Astrocyte (in vitro differentiated cells and primary cell): ENCODE results near the gene CHCHD3. TPM values are rescaled to one million over a fixed set of nuclear protein-coding genes. Genes with fewer than 3 reads are reported as not detected.
A peak's percentile ranks its signal among the peaks of the same experiment; 100 is the strongest.

Experiments used
- DNase-seq: peaks from one replicate; pipeline ENCODE4 v3.0.0-alpha.2; 2010; ENCODE audit warnings: low read depth
- FAIRE-seq: peaks from 2 replicates; lab custom pipeline; 2011; peaks lifted over from hg19 to GRCh38; lab: Jason Lieb, UNC
- H2AFZ ChIP-seq: 2 replicates; pipeline ENCODE4 v1.6.0; 2012; ENCODE audit warnings: low read depth, low read length, inconsistent platforms
- H3K27ac ChIP-seq: 2 replicates; pipeline ENCODE4 v1.5.1; 2011; ENCODE audit warnings: low read depth, low read length, inconsistent platforms
- H3K27me3 ChIP-seq: 2 replicates; pipeline ENCODE4 v1.6.0; 2011; ENCODE audit warnings: low read length, inconsistent platforms; ENCODE audit not compliant: insufficient read depth
- H3K36me3 ChIP-seq: 2 replicates; pipeline ENCODE4 v1.5.1; 2011; ENCODE audit warnings: low read length, inconsistent platforms; ENCODE audit not compliant: insufficient read depth
- H3K4me1 ChIP-seq: 2 replicates; pipeline ENCODE4 v1.5.1; 2011; ENCODE audit warnings: low read length, inconsistent platforms; ENCODE audit not compliant: insufficient read depth
- H3K4me2 ChIP-seq: 2 replicates; pipeline ENCODE4 v1.6.0; 2012; ENCODE audit warnings: low read length, inconsistent platforms
- H3K4me3 ChIP-seq: 2 replicates; pipeline ENCODE4 v1.5.1; 2011; ENCODE audit warnings: low read depth, mild to moderate bottlenecking, low read length, inconsistent platforms; ENCODE audit not compliant: insufficient read depth
- H3K79me2 ChIP-seq: 2 replicates; pipeline ENCODE4 v1.6.0; 2012; ENCODE audit warnings: mild to moderate bottlenecking, low read length, inconsistent platforms; ENCODE audit not compliant: insufficient read depth
- H3K9ac ChIP-seq: 2 replicates; pipeline ENCODE4 v1.6.0; 2012; ENCODE audit warnings: mild to moderate bottlenecking, low read length, inconsistent platforms
- H3K9me3 ChIP-seq: 2 replicates; pipeline ENCODE4 v1.5.1; 2012; ENCODE audit warnings: low read depth, mild to moderate bottlenecking, low read length, inconsistent platforms; ENCODE audit not compliant: insufficient read depth
- H4K20me1 ChIP-seq: 2 replicates; pipeline ENCODE4 v1.6.0; 2012; ENCODE audit warnings: low read length, inconsistent platforms; ENCODE audit not compliant: insufficient read depth
- H3K27ac Mint-ChIP-seq: one replicate; pipeline ENCODE4 v1.8.0; 2021; ENCODE audit warnings: mild to moderate bottlenecking, mixed read lengths; ENCODE audit not compliant: unreplicated experiment
- H3K27me3 Mint-ChIP-seq: one replicate; pipeline ENCODE4 v1.8.0; 2021; ENCODE audit warnings: low read depth, mixed read lengths; ENCODE audit not compliant: unreplicated experiment
- H3K36me3 Mint-ChIP-seq: one replicate; pipeline ENCODE4 v1.8.0; 2021; ENCODE audit warnings: low read depth, mixed read lengths; ENCODE audit not compliant: unreplicated experiment
- H3K4me1 Mint-ChIP-seq: one replicate; pipeline ENCODE4 v1.8.0; 2021; ENCODE audit warnings: low read depth, mixed read lengths; ENCODE audit not compliant: unreplicated experiment
- H3K4me3 Mint-ChIP-seq: one replicate; pipeline ENCODE4 v1.8.0; 2021; ENCODE audit warnings: mild to moderate bottlenecking, moderate library complexity, mixed read lengths; ENCODE audit not compliant: unreplicated experiment
- H3K9me3 Mint-ChIP-seq: one replicate; pipeline ENCODE4 v1.8.0; 2021; ENCODE audit warnings: mild to moderate bottlenecking, mixed read lengths; ENCODE audit not compliant: unreplicated experiment
- CTCF ChIP-seq: IDR thresholded peaks from 2 replicates; pipeline ENCODE4 v1.5.1; 2011; ENCODE audit warnings: low read depth, mild to moderate bottlenecking, inconsistent platforms, low read length, moderate library complexity; ENCODE audit not compliant: insufficient read depth
- EZH2 ChIP-seq: IDR thresholded peaks from 2 replicates; pipeline ENCODE4 v1.6.1; 2012; ENCODE audit warnings: mild to moderate bottlenecking, low read length, inconsistent platforms; ENCODE audit not compliant: insufficient read depth
- total RNA-seq: library from RNA; stranded (reverse); gene quantifications from 2 replicates; pipeline ENCODE4 v1.2.1, GENCODE V29; 2021

Gene CHCHD3
- total RNA-seq, 1 donor from 2014 or later, result 63.1 TPM

GRCh38 chr7:132979524-132979923 lies 102.4 kb downstream of the CHCHD3 start:
- Histone ChIP-seq H3K9ac (no peak overlapping the region), H2AFZ (no peak overlapping the region), H3K27ac (no peak overlapping the region), H3K27me3 (no peaks in the 10 kb centered on the region), H4K20me1 (peaks cover 30% of the 10 kb centered on the region), H3K9me3 (no peaks in the 10 kb centered on the region), H3K4me3 (no peak overlapping the region), H3K4me1 (no peaks in the 10 kb centered on the region), H3K79me2 (peaks cover 9% of the 10 kb centered on the region), H3K4me2 (no peak overlapping the region), H3K36me3 (no peaks in the 10 kb centered on the region)
- no peak overlapping the region for H3K4me3 Mint-ChIP-seq
- H3K27me3 Mint-ChIP-seq, result no peaks in the 10 kb centered on the region
- DNase-seq, result no peak
- peak; percentile 34 for FAIRE-seq
- H3K4me1 Mint-ChIP-seq, result peaks cover 4% of the 10 kb centered on the region
- TF ChIP-seq EZH2, result no peak
- TF ChIP-seq CTCF, result no peak
- no peaks in the 10 kb centered on the region for H3K9me3 Mint-ChIP-seq
- H3K36me3 Mint-ChIP-seq, result peaks cover 6% of the 10 kb centered on the region
- no peak overlapping the region for H3K27ac Mint-ChIP-seq

- no peak overlapping the region for H3K4me3 Mint-ChIP-seq
- FAIRE-seq, result no peak
- peaks cover 4% of the 10 kb centered on the region for H3K4me1 Mint-ChIP-seq
- Histone ChIP-seq H3K79me2 (peaks cover 9% of the 10 kb centered on the region), H3K9ac (no peak overlapping the region), H3K4me2 (no peak overlapping the region), H3K9me3 (no peaks in the 10 kb centered on the region), H2AFZ (no peak overlapping the region), H3K36me3 (peaks cover 9% of the 10 kb centered on the region), H4K20me1 (peaks cover 30% of the 10 kb centered on the region), H3K4me3 (no peak overlapping the region), H3K27me3 (no peaks in the 10 kb centered on the region), H3K4me1 (no peaks in the 10 kb centered on the region), H3K27ac (no peak overlapping the region)
- H3K27ac Mint-ChIP-seq, result no peak overlapping the region
- peaks cover 2% of the 10 kb centered on the region for H3K36me3 Mint-ChIP-seq
- no peaks in the 10 kb centered on the region for H3K27me3 Mint-ChIP-seq
- TF ChIP-seq EZH2, result no peak
- TF ChIP-seq CTCF, result no peak
- H3K9me3 Mint-ChIP-seq, result no peaks in the 10 kb centered on the region
- no peak for DNase-seq
These were observed 104.7 kb downstream of the CHCHD3 start for GRCh38 chr7:132977234-132977633.

- no peak overlapping the region for H3K4me3 ChIP-seq
- H3K36me3 ChIP-seq, result peaks cover 9% of the 10 kb centered on the region
- H3K4me1 Mint-ChIP-seq, result peaks cover 4% of the 10 kb centered on the region
- H3K27ac ChIP-seq, result no peak overlapping the region
- peaks cover 2% of the 10 kb centered on the region for H3K36me3 Mint-ChIP-seq
- H3K4me1 ChIP-seq, result no peaks in the 10 kb centered on the region
- H3K27me3 ChIP-seq, result no peaks in the 10 kb centered on the region
- no peaks in the 10 kb centered on the region for H3K27me3 Mint-ChIP-seq
- H2AFZ ChIP-seq, result no peak overlapping the region
- no peak overlapping the region for H3K27ac Mint-ChIP-seq
- H3K9me3 Mint-ChIP-seq, result no peaks in the 10 kb centered on the region
- H3K9ac ChIP-seq, result no peak overlapping the region
- no peak overlapping the region for H3K4me2 ChIP-seq
- no peaks in the 10 kb centered on the region for H3K9me3 ChIP-seq
- peaks cover 3% of the 10 kb centered on the region for H3K79me2 ChIP-seq
- H3K4me3 Mint-ChIP-seq, result no peak overlapping the region
- peaks cover 24% of the 10 kb centered on the region for H4K20me1 ChIP-seq
- TF ChIP-seq CTCF, result no peak
- no peak for TF ChIP-seq EZH2
- DNase-seq (no peak), FAIRE-seq (no peak)
These were observed 109.1 kb downstream of the CHCHD3 start for GRCh38 chr7:132972745-132973144.
